G401 (cell line): ENCODE data around the gene GPR132. TPM values are rescaled to one million over a fixed set of nuclear protein-coding genes. Genes with fewer than 3 reads are reported as not detected.
A peak's percentile ranks its signal among the peaks of the same experiment; 100 is the strongest.
"Not testable (repeated sequence)": the region's sequence is repeated elsewhere in the genome, so short reads cannot be mapped to it uniquely, and the experiment has no call there.

Experiments used
- DNase-seq: peaks from one replicate; pipeline ENCODE4 v3.0.0-alpha.2; 2015; ENCODE audit warnings: low spot score
- in situ Hi-C: cut with HindIII; loops from 2 replicates; pipeline ENCODE4 v1.10.0; 2016; ENCODE audit warnings: low sequenced_read_pairs, mixed read lengths
- total RNA-seq: library from RNA; depleted of rRNA; stranded (reverse); fragments of >200 nt; shearing (Covaris generic); gene quantifications from 2 replicates; pipeline ENCODE4 v1.2.3, GENCODE V29; 2014

Gene GPR132
- total RNA-seq, 1 experiment from 2014 or later: not detected

- in situ Hi-C loops: no loop called here
- no peak for DNase-seq
These were observed 36.8 kb downstream of the GPR132 start for GRCh38 chr14:105028251-105028927.

GRCh38 chr14:105027718-105028117 lies 37.5 kb downstream of the GPR132 start:
- in situ Hi-C loops, DNase-seq: not testable (repeated sequence)

DNA sequence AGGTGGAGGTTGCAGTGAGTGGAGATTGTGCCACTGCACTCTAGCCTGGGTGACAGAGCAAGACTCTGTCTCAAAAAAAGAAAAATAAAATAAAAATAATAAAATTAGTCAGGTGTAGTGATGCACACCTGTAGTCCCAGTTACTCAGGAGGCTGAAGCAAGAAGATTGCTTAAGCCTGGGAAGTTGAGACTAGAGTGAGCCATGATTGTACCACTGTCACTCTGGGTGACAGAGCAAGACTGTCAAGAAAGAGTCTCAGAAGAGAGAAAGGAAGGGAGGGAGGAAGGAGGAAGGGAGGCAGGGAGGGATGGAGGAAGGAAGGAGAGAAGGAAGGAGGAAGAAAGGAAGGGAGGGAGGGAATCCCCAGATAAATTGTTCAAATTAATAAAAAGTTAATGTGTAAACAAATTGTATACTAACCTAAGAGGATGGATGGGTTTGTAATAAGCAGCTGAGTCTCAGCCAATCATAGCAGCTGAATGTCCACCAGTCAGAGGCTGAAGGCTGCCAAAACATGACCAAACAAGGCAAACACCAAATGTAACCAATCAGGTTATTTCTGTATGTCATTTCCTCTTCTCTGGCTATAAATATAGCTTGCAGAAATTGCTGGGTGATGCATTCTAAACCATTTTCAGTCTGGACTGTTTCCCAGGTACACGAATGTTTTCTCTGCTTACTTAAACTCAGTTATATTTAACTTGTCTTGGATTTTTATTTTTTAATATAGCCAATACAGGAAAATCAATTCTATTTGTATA lies 38.2 kb downstream of the GPR132 start:
- in situ Hi-C loops: no loop called here
- DNase-seq: no peak

DNA sequence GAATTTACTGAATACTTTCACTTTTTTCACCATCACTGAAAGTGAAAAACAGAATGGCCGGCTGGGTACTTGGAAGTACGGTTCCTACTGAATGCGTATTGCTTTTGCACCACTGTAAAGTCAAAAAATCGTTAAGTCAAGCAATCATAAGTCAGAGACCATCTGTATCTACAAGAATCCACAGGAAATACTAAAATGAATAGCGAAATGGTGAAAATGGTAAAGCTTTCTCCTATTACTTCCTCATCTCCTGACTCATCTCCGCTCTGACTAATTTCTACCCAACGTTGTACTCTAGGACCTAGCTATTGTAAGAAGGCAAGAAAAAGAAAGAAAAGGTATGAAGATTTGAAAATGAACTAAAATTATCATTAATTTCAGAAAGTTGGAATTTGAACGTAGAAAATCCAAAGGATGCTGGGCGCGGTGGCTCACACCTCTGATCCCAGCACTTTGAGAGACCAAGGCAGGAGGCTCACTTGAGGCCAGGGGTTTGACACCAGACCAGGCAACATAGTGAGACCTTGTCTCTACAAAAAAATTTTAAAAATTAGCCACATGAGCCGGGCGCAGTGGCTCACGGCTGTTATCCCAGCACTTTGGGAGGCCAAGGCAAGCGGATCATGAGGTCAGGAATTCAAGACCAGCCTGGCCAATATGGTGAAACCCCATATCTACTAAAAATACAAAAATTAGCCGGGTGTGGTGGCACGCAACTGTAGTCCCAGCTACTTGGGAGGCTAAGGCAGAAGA lies 39.0 kb downstream of the GPR132 start:
- in situ Hi-C loops: no loop called here
- DNase-seq: no peak

DNA sequence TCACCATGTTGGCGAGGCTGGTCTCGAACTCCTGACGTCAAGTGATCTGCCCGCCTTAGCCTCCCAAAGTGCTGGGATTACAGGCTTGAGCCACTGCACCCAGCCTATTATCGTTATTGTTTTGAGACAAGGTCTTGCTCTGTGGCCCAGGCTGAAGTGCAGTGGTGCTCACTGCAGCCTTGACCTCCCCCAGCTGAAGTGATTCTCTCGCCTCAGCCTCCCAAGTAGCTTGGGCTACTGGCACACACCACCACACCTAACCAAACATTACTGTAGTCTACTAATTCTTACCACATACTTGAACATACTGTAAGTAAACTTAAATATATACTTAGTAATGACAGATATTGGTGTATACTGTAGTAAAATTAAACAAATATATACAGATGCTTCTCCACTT lies 39.8 kb downstream of the GPR132 start:
- in situ Hi-C loops: no loop called here
- DNase-seq: no peak

GRCh38 chr14:105023791-105024480 lies 41.3 kb downstream of the GPR132 start:
- DNase-seq: no peak
- in situ Hi-C loops: no loop called here

- in situ Hi-C loops: no loop called here
These were observed 42.1 kb downstream of the GPR132 start for GRCh38 chr14:105023144-105023543.

GRCh38 chr14:105022276-105022670 lies 43.0 kb downstream of the GPR132 start:
- in situ Hi-C loops: no loop called here
- no peak for DNase-seq

More at GRCh38 chr14:105023144-105023543, 42.1 kb downstream of the GPR132 start:
- no peak for DNase-seq

- DNase-seq: no peak
- in situ Hi-C loops: no loop called here
These were observed 43.5 kb downstream of the GPR132 start for GRCh38 chr14:105021656-105022275.

DNA sequence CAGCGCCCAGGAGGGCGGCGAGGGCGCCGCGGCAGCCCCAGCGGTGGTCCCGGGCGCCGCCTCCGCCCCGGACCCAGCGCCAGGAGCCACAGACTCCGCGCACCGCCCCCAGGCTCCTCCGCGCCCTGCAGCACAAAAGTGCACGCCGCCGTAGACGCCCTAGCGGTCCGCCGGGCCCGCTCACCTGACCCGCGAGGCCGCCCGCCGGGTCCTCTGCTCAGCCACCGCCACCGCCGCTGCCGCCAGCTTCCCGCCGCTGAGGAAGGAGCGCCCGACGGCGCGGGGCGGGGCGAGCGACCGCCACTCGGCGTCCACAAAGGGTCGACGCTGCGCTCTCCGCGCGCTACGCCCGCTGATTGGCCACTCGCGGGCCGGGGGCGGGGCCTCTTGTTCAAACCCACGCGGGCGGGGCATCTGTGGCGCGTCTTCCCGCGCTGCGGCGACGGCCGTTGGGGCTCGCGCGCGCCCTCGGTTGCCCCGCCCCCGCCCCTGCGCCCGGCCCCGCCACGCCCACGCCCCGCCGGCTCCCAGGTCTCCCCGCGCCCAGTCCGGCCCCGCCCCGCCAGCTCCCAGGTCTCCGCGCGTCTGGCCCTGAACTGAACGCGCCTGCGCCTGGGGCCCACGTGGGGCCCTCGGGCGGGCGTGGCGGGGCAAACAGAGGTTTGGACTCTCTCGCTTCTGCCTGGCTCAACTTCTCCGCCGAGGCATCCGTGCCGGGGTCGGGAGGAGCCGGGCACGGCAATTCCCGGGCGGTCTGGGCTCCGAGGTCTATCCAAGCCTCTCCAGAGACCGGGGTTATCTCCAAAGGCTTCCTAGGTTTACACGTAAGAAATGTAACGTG lies 44.2 kb downstream of the GPR132 start, which contains the start of gene CDCA4:
CDCA4 (minus strand) TSS at position 269 of the 841 bp plus-strand sequence. CDS start 9,154 bp downstream, outside the sequence.
- peak; percentile 97 for DNase-seq
- in situ Hi-C loops: no loop called here

- in situ Hi-C loops: no loop called here
- DNase-seq: no peak
These were observed 45.1 kb downstream of the GPR132 start for GRCh38 chr14:105019861-105020814.

GRCh38 chr14:105018414-105018813 lies 46.8 kb downstream of the GPR132 start:
- in situ Hi-C loops: no loop called here
- DNase-seq: no peak

DNA sequence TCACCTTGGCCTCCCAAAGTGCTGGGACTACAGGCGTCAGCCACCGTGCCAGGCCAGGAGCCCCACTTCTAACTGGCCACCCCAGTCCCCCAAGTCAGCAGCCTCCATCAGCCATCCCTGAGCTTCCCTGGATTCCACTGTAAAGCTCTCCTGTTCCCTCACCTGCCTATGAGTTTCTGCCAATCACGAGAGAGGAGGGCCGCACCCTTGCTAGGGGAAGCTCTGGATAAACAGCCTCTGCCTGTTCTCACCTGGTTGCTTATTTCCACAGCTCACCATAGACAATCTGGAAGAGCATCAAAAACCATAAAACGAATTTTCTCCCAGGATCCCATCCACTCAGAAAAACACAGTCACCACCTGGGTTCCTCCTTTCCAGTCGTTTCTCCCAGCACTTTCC lies 49.3 kb downstream of the GPR132 start:
- in situ Hi-C loops: no loop called here
- DNase-seq: no peak

DNA sequence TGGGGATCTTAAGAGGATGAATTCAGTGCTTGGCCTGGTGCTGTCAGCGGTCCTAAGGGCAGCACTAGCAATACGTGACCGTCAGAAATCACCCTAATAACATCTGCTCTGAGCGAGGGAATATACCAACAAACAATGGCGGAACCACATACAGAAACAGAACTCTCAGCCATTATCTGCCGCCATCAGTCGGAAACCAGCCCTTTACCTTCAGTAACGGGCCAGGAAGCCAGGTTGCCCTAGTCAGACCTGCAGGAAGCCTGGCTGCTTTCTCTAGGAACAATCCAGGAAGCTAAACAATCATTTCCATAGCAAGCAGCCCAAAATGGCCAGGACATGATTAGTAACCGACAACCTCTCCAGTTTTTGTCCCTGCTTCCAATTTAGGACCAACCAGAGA lies 50.0 kb downstream of the GPR132 start:
- DNase-seq: no peak
- in situ Hi-C loops: no loop called here

DNA sequence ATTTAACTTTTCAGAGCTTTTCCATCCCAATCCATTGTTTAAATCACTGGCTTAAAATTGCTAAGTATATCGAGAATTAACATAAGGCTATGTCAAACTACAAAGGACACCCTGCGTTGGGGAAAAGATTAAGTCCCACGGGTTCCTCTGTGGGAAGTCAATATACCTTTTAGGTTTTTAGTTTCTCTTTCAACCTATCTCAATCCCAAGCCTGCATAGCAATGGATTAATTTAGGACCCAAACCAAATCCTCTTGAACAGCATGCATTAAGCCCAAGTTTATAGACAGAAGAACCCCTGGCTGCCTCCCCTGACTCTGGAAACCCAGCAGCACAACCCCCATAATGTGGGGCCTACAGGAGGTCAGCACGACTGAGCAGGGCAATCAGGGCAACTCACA lies 50.6 kb downstream of the GPR132 start:
- no peak for DNase-seq
- in situ Hi-C loops: no loop called here

DNA sequence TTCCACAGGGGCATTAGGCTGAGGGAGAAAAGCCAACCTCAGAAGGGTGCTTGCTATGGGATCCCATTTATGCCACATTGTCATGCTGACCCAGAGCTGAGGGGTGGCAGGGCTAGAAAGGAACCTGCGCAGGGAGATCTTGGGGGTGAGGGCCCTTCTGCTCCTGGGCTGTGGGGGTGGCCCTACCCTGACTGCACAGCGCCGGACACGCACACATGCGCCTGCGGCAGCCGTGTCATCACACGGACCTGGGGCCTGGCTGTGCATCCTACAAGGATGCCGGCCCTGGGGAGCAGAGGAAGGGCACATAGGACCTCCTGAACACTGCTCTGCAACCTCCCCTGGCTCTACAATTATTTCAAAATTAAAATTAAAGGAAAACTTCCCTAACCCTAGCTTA lies 51.2 kb downstream of the GPR132 start:
- DNase-seq: no peak
- in situ Hi-C loops: no loop called here

DNA sequence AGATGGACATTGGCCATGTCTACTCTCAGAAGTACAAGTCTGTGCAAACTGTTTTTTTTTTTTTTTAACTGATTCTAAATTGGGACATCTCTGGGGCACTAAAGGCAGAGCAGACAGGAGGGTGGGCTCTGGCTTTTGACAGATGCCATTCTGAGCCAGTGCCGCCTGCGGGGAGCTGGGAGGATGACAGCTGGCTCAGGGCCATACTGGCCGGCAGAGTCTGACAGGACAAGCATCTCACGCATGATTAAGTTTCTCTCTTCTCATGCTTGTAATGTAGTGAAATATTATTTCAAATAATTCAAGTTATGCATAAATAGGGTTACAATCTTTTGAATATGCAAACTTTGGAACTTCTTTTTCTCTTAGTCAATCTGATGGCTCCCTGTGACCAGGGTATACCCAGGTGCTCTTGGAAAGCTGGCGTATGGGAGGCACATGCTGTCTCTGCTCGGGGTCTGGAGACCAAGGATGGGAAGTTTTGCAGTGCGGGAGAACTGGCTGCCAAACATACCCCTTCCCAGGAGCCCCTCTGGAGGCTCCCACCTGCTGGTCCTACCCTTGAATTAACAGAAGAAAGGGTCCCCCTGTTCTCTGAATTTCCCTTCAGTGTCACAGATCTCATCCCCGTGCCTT lies 52.0 kb downstream of the GPR132 start:
- in situ Hi-C loops: no loop called here
- DNase-seq: peak; percentile 52
